Hematopoietic multipotent progenitor cell treated with erythropoietin and hydrocortisone succinate and interleukin-3 and kit ligand, for 6 days (in vitro differentiated cells): ENCODE data around the gene RNF133.

Experiments
- DNase-seq: peaks from one replicate; pipeline ENCODE4 v3.0.0-alpha.2; 2015

RNF133 gene

GRCh38 chr7:122699017-122699416, at the start of gene RNF133:
TSS of gene RNF133 (minus strand) at chr7:122699117. CDS start at chr7:122698918, 199 bp downstream.
- DNase-seq = no peak

DNA sequence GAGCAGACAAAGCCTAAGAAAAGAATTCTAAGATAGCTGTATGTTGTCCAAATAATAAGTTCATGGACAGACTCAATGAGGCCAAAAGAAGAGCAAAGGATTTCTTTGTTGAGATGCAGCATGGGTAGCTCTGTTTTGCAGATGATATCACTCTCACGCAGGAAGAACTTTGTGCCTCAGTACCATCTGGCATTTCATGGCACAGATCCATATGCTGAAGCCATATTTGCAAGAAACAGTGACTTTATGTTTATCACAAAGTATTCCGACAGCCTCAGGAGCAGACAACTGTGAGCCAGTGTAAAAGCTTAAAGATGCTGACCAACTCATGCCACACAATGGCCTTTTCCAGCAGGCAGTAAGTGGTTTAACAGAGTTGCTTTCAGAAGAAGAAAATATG, 49.3 kb upstream of the RNF133 start:
- no peak for DNase-seq

DNA sequence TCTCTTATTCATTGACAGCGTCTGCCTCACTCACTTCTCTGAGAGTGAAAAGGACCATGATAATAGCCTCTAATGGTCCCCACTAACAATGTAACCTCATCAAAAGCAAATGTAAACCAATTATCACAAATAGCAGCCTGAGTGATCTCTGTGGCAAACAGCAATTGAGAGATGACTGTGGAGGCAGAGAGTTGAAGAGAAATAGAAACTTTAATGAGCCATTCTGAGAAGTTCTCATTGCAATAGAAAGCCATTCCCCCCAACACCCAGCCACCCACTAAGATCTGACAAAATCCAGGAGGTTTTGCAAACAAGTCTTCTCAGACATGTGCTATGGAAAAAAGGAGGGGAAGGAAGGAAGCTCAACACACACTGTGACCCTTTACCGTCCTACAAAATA, 48.0 kb upstream of the RNF133 start:
- no peak for DNase-seq

DNA sequence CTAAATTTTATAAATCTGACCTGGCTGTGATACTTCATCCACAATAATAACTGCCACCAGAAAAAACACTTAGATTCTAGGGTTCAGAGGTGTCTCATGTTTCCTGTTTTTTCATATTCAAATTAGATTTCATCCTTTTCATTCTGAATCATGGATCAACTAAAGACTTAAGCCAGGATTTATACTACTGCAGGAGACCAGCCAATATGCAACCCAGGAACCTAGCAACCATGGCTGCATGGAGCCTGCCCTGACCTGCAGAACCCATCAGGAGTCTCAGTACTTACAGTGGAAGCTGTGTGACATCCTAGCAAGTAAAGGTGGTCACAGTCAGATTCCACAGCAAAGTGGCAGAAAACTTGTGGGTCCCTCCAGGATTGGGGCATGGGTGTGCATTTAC, 44.3 kb upstream of the RNF133 start:
- no peak for DNase-seq

GRCh38 chr7:122738947-122739346, 40.0 kb upstream of the RNF133 start:
- no peak for DNase-seq

DNA sequence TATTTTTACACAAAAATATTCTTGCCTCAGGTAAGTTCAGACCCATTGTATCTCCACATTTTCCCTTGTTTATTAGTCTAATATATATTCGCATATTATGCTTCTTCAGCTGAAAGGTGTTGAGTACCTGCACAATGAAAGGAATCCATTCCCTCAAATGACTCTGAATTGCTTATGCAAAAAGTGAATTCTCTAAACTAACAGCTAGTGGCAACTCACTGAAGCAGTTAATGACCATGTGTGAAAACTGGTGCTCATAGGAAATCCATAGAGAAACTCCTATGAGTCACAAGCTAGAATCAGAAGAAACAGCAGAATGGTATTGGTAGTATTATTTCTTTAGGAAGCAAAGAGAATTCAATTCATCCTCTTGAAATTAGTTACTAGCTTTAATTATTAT, 37.3 kb upstream of the RNF133 start:
- no peak for DNase-seq

DNA sequence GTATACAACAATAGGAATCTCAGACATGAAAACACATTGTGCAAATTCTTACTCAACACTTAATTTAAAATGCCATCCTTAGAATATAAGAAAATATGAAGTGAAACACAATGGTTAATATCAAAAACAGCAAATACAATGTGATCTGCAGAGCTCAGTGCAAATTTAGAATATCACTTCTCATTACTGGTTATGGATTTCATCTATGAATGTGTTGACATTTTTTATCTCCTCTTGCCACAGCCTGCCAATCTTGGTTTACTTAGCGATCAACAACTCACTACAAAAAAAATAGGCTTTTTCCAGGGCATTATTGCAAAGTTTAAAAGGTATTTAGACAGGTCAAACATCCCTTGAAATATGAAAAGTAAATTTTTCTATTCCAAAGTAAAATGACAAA, 28.8 kb upstream of the RNF133 start:
- no peak for DNase-seq

GRCh38 chr7:122727354-122727753, 28.4 kb upstream of the RNF133 start:
- no peak for DNase-seq

GRCh38 chr7:122726881-122727280, 28.0 kb upstream of the RNF133 start:
- DNase-seq = no peak

DNA sequence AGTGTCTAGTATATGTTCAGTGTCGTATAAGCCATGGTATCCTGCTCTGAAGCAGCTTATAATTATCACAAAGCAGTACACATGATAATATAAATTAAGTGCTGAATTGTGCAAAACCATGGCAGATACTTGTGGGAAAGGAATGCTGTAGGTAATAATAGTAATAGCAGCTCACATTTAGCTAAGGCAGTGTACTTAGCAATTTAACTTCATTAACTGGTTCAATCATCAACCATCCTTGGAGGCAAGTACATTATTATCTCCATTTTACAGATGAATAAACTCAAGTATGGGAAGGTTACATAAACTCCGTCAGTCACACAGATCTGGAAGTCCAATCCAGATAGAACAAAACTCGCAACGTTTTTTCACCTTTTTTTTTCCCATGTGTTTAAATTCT, 25.4 kb upstream of the RNF133 start:
- no peak for DNase-seq

GRCh38 chr7:122719010-122719578, 20.2 kb upstream of the RNF133 start:
- DNase-seq = no peak

- DNase-seq = no peak
Observed at GRCh38 chr7:122717356-122718089, 18.6 kb upstream of the RNF133 start.

DNA sequence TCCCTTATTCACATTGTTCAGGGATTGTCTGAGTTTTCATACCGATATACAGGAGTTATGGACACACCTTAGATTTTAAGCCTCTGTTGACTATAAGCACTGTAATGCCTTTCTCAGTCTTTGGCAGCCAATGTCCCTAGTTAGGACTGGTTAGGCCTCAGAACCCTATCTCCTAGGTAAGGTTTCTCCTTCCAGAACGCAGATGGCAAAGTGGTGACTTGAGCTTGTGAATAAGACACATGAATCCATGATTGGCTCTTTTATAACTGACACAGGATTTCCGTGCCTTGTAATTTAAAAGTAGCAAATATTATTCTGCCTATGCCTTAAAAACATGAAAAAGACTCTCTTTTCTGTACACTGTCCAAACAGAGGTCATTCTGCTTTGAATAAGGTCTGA, 16.3 kb upstream of the RNF133 start:
- no peak for DNase-seq

GRCh38 chr7:122710916-122711315, 12.0 kb upstream of the RNF133 start:
- DNase-seq = no peak

DNA sequence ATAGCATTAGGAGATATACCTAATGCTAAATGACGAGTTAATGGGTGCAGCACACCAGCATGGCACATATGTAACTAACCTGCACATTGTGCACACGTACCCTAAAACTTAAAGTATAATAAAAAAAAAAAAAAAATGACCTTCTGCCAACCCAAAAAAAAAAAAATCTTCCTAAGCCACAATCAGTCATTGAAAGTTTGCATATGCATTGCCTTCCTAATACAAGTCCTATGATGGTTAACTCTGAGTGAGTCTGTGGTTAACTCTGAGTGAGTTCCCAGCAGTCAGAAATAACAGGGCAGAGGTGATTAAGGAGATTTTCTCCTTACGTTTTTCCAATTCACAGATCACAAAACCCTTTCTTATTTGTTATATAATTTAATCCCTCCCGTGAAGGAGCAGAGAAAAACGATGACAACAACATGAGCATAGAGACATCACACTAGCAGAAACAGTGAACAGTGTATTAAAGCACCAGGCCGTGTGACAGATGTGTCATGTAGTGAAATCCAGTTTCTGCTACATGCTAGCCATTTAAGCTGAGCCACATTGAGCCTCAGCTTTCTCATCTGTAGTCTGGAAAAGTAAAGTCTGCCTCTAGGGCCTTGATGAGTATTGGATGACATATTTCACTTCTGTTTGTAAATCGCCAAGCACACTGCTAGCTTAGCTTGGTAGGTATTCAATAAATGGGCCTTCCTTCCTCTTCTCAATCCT, 11.2 kb upstream of the RNF133 start:
- DNase-seq = no peak

DNA sequence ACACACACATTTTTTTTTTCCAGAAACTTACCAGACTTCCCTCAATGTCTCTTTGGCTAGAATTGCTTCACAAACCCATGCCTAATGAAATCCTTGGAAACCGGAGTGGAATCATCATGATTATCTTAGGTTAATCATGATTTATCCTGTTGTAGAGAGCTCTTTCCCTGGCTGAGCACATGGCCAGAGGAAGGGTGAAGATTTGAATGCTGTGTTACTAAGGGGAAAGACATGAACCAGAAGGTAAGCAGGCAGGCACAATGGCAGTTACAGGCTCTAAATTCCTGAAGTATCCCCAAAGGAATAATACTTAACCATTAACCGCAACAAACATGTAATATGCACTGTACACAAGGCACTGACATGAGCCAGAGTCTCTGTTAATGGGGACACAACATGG, 7.9 kb upstream of the RNF133 start:
- no peak for DNase-seq

DNA sequence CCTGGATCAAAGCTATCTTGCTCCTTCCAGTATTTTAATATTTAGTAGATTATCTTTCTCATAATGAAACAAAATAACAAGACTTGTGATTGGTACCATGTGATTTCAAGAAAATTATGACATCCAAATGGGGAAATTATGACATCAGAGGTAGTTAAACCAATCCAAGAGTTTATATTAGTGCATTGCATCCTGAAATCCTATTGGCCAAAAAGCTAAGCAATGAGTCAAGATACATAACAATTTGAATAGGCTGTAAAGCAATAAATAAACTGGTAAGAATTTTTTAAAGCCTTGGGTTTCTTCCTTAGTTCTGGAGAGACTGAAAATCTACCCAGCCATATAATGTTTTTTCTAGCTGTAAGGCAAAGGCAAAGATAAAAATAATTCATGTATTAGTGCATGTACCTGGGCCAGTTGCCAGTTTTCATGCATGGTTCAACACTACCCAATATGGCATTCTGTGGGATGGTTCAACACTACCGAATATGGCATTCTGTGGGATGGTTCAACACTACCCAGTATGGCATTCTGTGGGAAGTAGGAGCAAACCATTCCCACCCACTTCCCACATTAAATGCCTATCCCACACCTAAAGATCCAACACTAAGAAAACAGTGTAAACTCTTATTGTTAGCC, 4.1 kb upstream of the RNF133 start, which contains the start of gene RNF148:
Gene RNF148, minus strand, starts transcription at position 51 of the 639 bp plus-strand sequence. CDS start 172 bp downstream, outside the sequence.
- DNase-seq = no peak

GRCh38 chr7:122695816-122696215, 3.1 kb downstream of the RNF133 start:
- no peak for DNase-seq

DNA sequence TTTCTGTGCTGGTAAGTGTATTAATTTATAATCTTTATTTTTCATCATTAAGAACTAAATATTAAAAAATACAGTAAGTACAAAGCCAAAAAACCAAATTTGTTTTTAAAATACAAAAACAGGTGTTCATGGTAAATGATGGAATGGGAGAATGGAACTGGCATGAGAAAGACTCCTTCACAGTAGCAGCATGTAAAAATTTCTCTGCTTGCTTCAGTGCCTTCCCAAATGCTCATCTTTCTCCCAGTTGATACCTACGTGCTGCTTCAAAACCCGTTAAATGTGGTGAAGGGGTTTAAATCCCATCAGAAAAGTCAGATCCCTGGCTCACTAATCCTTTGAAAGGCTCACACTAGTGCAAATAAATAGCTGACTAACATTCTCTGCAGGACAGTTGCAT, 4.2 kb downstream of the RNF133 start:
- DNase-seq = no peak

DNA sequence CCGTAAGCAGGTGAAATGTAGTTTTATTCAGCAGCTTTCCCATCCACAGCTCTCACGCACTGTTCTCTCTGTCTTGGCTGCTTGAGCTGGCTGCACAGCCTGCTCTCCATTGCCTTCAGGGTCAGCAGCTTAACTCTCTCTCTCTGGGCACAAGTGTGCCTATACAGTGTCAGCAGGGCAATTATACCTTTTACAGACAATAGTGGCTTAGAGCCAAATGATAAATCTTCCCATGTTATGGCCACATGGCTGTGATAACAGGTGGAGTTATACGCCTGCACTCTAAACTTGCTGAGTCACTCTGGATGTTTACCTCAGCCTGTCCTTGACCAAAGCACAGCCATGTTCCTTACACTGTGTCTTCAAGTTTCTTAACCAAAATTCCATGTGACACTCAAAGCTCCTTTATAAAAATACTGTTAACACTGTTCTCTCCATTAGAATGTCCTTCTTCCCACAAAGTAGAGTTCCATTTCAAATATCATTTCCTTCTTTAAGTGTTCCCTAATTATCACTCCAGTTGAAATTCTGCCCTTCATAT, 6.1 kb downstream of the RNF133 start:
- no peak for DNase-seq

- DNase-seq = no peak
Observed at GRCh38 chr7:122691569-122692235, 7.2 kb downstream of the RNF133 start.

DNA sequence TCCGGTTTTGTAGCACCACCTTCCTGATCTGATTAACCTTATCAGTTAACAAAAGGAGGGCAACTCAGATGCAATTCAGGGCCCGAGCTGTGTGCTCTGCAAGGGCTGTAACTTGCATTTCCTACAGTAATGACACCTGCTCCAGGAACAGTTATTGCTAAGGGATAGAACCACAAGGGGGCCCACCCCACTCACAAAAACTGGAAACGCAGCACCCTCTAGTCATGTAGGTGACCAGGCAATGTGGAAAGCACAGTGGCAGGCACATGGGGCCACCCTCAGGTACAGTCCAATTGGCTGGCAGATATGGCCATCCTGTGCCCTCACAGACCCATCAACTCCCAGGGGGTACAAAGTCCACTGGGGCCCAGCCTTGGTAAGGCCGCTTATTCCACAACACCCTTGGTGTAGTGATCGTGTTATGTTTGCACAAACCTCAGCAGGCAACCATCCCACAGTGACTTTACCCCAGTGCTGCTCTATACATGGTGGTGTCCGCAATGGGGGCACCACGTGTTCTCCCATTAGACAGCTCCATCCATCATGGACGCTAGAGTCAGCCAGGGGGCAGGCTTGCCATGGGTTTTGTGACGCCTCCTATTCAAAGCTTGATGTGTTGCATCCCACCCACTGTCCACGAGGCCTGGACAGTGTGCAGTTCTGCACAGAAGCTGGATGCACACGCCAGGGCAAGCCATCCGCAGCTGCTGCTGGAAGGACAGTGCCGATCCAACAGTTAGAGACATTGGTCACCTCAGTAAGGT, 9.4 kb downstream of the RNF133 start:
- no peak for DNase-seq
